Bronchial smooth muscle cell (primary cell): Measurements from ENCODE around the gene DYNLT2. TPM values are rescaled to one million over a fixed set of nuclear protein-coding genes. Genes with fewer than 3 reads are reported as not detected.

ENCODE experiments used
- total RNA-seq: library from RNA; depleted of rRNA; stranded (reverse); fragments of >200 nt; gene quantifications from 2 replicates; pipeline ENCODE4 v1.2.1, GENCODE V29; 2014

Gene DYNLT2
- total RNA-seq: 0.26 and 0.63 TPM in 2 replicates

GRCh38 chr6:169751242-169752073 is at the start of gene DYNLT2, which contains the start of gene ERMARD:
DYNLT2 (minus strand) TSS chr6:169751572; CDS start chr6:169751458, 114 bp downstream.
ERMARD (plus strand) TSS chr6:169751622; CDS start chr6:169751658, 36 bp downstream.

GRCh38 chr6:169724494-169725124 is 26.8 kb downstream of the DYNLT2 start, which contains the start of gene PHF10:
PHF10 (minus strand) TSS chr6:169724500; CDS start chr6:169723931, 569 bp downstream.

GRCh38 chr6:169701954-169702839 is 49.2 kb downstream of the DYNLT2 start, which contains the start of the genes C6orf120 and WDR27:
C6orf120 (plus strand) TSS chr6:169702126; CDS start chr6:169702460, 334 bp downstream.
WDR27 (minus strand) TSS chr6:169702029; CDS start chr6:169689005, 13,024 bp downstream.

Other genes starting within 250 kb of the DYNLT2 start
- gene WDR27, start 49.5 kb downstream of the DYNLT2 start, total RNA-seq: 13.7 and 16.2 TPM in 2 replicates
- 35.8 and 36.4 TPM in 2 replicates for gene C6orf120, start 49.4 kb downstream of the DYNLT2 start, total RNA-seq
- 8.7 and 10.2 TPM in 2 replicates for gene PHF10, start 27.1 kb downstream of the DYNLT2 start, total RNA-seq
- gene ERMARD, start 50 bp upstream of the DYNLT2 start, total RNA-seq: 29.8 and 38.9 TPM in 2 replicates